Endodermal cell (in vitro differentiated cells): ENCODE data around the gene ANKRD39. TPM values are rescaled to one million over a fixed set of nuclear protein-coding genes. Genes with fewer than 3 reads are reported as not detected.
A peak's percentile ranks its signal among the peaks of the same experiment; 100 is the strongest.

ENCODE experiments used
- DNase-seq: peaks from one replicate; pipeline ENCODE4 v3.0.0-alpha.2; 2017
- H3K27ac ChIP-seq: 2 replicates; pipeline ENCODE4 v1.5.1; 2013; ENCODE audit warnings: mild to moderate bottlenecking, low read depth, low read length, moderate library complexity
- H3K27me3 ChIP-seq: 2 replicates; pipeline ENCODE4 v1.6.1; 2013; ENCODE audit warnings: mild to moderate bottlenecking, low read length, moderate library complexity; ENCODE audit not compliant: insufficient read depth, control insufficient read depth, poor library complexity, severe bottlenecking
- H3K36me3 ChIP-seq: 2 replicates; pipeline ENCODE4 v1.7.0; 2013; ENCODE audit warnings: mild to moderate bottlenecking, low read length, moderate library complexity; ENCODE audit not compliant: control insufficient read depth, insufficient read depth
- H3K4me1 ChIP-seq: one replicate; pipeline ENCODE4 v1.7.0; 2013; ENCODE audit warnings: low read length; ENCODE audit not compliant: control insufficient read depth, insufficient read depth
- H3K4me3 ChIP-seq: 2 replicates; pipeline ENCODE4 v1.5.1; 2013; ENCODE audit warnings: mild to moderate bottlenecking, low read length, moderate library complexity
- H3K9ac ChIP-seq: 2 replicates; pipeline ENCODE4 v1.6.1; 2013; ENCODE audit warnings: mild to moderate bottlenecking, low read length, moderate library complexity; ENCODE audit not compliant: poor library complexity, severe bottlenecking; ENCODE audit errors: extremely low read depth
- H3K9me3 ChIP-seq: 2 replicates; pipeline ENCODE4 v1.6.1; 2013; ENCODE audit warnings: mild to moderate bottlenecking, low read length, moderate library complexity; ENCODE audit not compliant: control insufficient read depth
- H3K27ac Mint-ChIP-seq: 2 replicates; pipeline ENCODE4 v1.8.0; 2020; ENCODE audit warnings: mixed read lengths
- H3K27me3 Mint-ChIP-seq: 2 replicates; pipeline ENCODE4 v1.8.0; 2021; ENCODE audit warnings: mild to moderate bottlenecking, mixed read lengths; ENCODE audit not compliant: insufficient read depth
- H3K36me3 Mint-ChIP-seq: 2 replicates; pipeline ENCODE4 v1.8.0; 2020; ENCODE audit warnings: low read depth, mixed read lengths
- H3K4me1 Mint-ChIP-seq: 2 replicates; pipeline ENCODE4 v1.8.0; 2020; ENCODE audit warnings: mixed read lengths
- H3K4me3 Mint-ChIP-seq: 2 replicates; pipeline ENCODE4 v1.8.0; 2020; ENCODE audit warnings: mild to moderate bottlenecking, moderate library complexity, mixed read lengths
- H3K9me3 Mint-ChIP-seq: 2 replicates; pipeline ENCODE4 v1.8.0; 2020; ENCODE audit warnings: mild to moderate bottlenecking, mixed read lengths
- CTCF ChIP-seq: fragments of 200-600 bp; sonication (generic); conservative IDR thresholded peaks from 2 replicates; pipeline ENCODE4 v1.5.0; 2021; ENCODE audit warnings: antibody characterized with exemption, mild to moderate bottlenecking
- whole genome bisulfite sequencing, 2 experiments: methylation state at CpG; one replicate each; pipeline versions ENCODE4 v1.1.5 to v1.1.7; 2013; ENCODE audit warnings: missing lambda C conversion rate in 2 of 2, mixed read lengths in 1 of 2; ENCODE audit not compliant: insufficient coverage in 1 of 2, insufficient read length in 1 of 2; 5-methylcytosine and 5-hydroxymethylcytosine counted together
- total RNA-seq, 2 donors: library from RNA; stranded (reverse); fragmentation: NEBNext Ultra II Directional in 1 of 2; extraction: Animal tissue kit (Norgen Biotek cat#: 25700) in 1 of 2; gene quantifications; 2 replicates in 1 of 2; 3 replicates in 1 of 2; pipeline ENCODE4 v1.2.1, GENCODE V29; 2021

The ANKRD39 gene
- total RNA-seq, 2 donors from 2014 or later: 14.6 to 16.7 TPM

GRCh38 chr2:96861074-96861473, 3.3 kb upstream of the ANKRD39 start:
- Mint-ChIP-seq H3K4me1 (peaks cover 17% of the 10 kb centered on the region), H3K36me3 (peaks cover 38% of the 10 kb centered on the region), H3K27ac (no peak overlapping the region)

GRCh38 chr2:96860065-96861029, 2.5 kb upstream of the ANKRD39 start:
- DNase-seq: peak; percentile 49
- Mint-ChIP-seq H3K4me3 (no peak overlapping the region), H3K9me3 (no peaks in the 10 kb centered on the region), H3K4me1 (peaks cover 17% of the 10 kb centered on the region), H3K27ac (peak overlapping the region; percentile 33), H3K36me3 (peaks cover 32% of the 10 kb centered on the region), H3K27me3 (no peaks in the 10 kb centered on the region)
- Histone ChIP-seq H3K27me3 (no peaks in the 10 kb centered on the region), H3K9me3 (no peaks in the 10 kb centered on the region), H3K4me3 (no peak overlapping the region), H3K9ac (no peak overlapping the region), H3K4me1 (peaks cover 5% of the 10 kb centered on the region), H3K36me3 (peaks cover 43% of the 10 kb centered on the region), H3K27ac (no peak overlapping the region)
- WGBS, 2 experiments: 91 to 93% methylated on average over 17 to 38 of the region's 38 CpGs
- no peak for TF ChIP-seq CTCF

More at GRCh38 chr2:96861074-96861473, 3.3 kb upstream of the ANKRD39 start:
- Histone ChIP-seq H3K4me1 (peaks cover 5% of the 10 kb centered on the region), H3K4me3 (no peak overlapping the region), H3K9me3 (no peaks in the 10 kb centered on the region), H3K27me3 (no peaks in the 10 kb centered on the region), H3K9ac (no peak overlapping the region), H3K27ac (no peak overlapping the region), H3K36me3 (peaks cover 50% of the 10 kb centered on the region)
- no peaks in the 10 kb centered on the region for H3K27me3 Mint-ChIP-seq
- no peak for TF ChIP-seq CTCF
- H3K4me3 Mint-ChIP-seq: no peak overlapping the region
- H3K9me3 Mint-ChIP-seq: no peaks in the 10 kb centered on the region
- DNase-seq: peak; percentile 45
- 94 to 97% methylated on average over 7 to 17 of the region's 17 CpGs for WGBS, 2 experiments

- peak overlapping the region; percentile 91 for H3K27ac Mint-ChIP-seq
- no peak overlapping the region for H3K4me3 ChIP-seq
- H3K9me3 Mint-ChIP-seq: no peaks in the 10 kb centered on the region
- no peaks in the 10 kb centered on the region for H3K27me3 Mint-ChIP-seq
- H3K36me3 ChIP-seq: peaks cover 37% of the 10 kb centered on the region
- no peaks in the 10 kb centered on the region for H3K27me3 ChIP-seq
- H3K27ac ChIP-seq: no peak overlapping the region
- H3K4me1 Mint-ChIP-seq: peaks cover 17% of the 10 kb centered on the region
- no peak overlapping the region for H3K9ac ChIP-seq
- no peaks in the 10 kb centered on the region for H3K9me3 ChIP-seq
- DNase-seq: no peak
- TF ChIP-seq CTCF: no peak
- 92 to 93% methylated on average over 2 to 4 of the region's 4 CpGs for WGBS, 2 experiments
- H3K4me3 Mint-ChIP-seq: no peak overlapping the region
- peaks cover 5% of the 10 kb centered on the region for H3K4me1 ChIP-seq
- H3K36me3 Mint-ChIP-seq: peaks cover 27% of the 10 kb centered on the region
These were observed 1.9 kb upstream of the ANKRD39 start for GRCh38 chr2:96859681-96860064.
